HG03342 (cell line): ENCODE results near the gene ZNF765.
"Not testable (repeated sequence)": the region's sequence is repeated elsewhere in the genome, so short reads cannot be mapped to it uniquely, and the experiment has no call there.

Experiments used
- ATAC-seq: cut with Tn5 transposase; IDR thresholded peaks from one replicate; pipeline ENCODE4 v1.9.1; 2021; ENCODE audit warnings: mild to moderate bottlenecking, moderate library complexity; ENCODE audit not compliant: unreplicated experiment

ZNF765 gene

DNA sequence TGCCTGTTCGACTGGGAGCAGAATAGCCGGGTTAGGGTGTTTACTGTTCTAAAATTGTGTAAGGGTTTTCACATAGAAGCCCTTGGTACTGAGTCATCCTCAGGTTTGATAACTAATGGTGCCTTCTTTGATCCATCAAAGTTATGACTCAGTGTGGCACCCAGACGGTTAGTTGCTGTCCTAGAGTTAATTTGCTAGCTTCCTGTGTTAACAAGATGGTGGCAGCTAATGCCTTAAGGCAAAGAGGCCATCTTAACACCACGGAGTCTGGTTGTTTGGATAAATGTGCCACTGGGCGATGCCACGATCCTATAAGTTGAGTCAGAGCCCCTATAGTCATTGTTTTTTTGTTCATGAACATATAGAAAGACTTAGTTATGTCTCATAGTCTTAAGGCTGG is 80.5 kb downstream of the ZNF765 start:
- not testable (repeated sequence) for ATAC-seq
